Smooth muscle cell of trachea (primary cell): ENCODE results near the gene SLC6A17. TPM values are rescaled to one million over a fixed set of nuclear protein-coding genes. Genes with fewer than 3 reads are reported as not detected.

Source experiments
- total RNA-seq: library from RNA; depleted of rRNA; stranded (reverse); fragments of >200 nt; gene quantifications from 2 replicates; pipeline ENCODE4 v1.2.1, GENCODE V29; 2014

Gene SLC6A17
- total RNA-seq, result 0.29 and 0.33 TPM in 2 replicates

DNA sequence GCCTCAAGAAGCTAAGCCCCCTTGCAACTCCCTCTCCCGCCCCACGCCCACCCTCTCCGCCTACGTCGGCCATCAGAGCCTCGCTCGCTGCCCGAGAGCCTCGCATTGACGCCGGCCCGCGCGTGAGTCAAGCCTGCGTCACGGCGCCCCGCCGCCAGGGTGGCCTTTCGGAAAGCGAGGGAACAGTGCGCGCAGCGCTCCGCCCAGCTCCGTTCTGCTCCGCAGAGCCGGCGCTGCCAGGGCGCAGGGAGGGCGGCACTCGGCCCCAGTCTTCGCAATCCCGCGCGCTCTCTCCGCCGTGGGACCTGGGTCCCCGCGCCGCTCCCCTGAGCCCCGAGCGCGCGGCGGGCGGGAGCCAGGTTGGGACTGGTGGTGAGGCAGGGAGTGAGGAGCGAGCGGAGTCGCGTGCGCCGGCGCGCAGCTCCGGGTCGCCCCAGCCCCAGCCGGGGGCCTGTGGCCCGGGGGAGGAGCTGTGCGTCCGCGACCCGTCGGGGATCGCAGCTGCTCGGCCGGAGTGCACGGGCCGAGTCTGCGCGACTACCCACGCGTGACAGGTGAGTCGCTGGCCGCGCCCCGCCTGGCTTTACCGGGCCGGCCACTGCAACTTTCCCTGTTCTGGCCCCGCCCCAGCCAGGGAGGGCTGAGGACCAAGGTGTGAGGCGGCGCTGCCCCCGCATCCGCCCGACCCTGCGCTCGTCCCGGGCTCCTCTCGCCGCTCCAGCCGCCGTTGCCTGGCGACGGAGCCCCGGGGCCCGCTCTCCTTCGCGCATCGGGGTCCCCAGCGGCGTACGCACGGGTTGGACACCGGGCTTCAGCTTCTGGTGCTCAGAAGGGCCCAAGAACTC is at the start of gene SLC6A17:
SLC6A17 (plus strand) TSS at position 165 of the 845 bp plus-strand sequence. CDS start 16,436 bp downstream, outside the sequence.

DNA sequence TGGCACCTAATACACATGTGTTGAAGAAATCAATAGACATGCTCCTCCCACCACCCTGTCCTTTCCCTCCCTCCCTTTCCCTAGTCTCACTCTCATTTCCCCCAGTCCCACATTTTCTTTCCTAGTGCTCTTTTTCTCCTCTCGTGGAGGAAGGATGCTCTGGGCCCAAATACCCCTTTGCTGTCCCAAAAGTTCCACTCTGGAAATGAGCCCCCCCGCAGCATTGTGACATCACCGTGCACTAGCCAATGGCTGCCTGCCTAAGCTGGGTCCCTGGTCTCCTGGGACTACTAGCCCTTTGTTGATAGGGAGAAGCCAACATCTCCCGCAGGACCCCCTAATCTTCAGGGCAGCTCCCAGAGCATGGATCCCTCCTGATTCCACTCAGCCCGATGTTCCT is 38.2 kb upstream of the SLC6A17 start, which contains the start of gene UBL4B:
UBL4B (plus strand) TSS at position 301 of the 400 bp plus-strand sequence; CDS start at position 393, 92 bp downstream.

DNA sequence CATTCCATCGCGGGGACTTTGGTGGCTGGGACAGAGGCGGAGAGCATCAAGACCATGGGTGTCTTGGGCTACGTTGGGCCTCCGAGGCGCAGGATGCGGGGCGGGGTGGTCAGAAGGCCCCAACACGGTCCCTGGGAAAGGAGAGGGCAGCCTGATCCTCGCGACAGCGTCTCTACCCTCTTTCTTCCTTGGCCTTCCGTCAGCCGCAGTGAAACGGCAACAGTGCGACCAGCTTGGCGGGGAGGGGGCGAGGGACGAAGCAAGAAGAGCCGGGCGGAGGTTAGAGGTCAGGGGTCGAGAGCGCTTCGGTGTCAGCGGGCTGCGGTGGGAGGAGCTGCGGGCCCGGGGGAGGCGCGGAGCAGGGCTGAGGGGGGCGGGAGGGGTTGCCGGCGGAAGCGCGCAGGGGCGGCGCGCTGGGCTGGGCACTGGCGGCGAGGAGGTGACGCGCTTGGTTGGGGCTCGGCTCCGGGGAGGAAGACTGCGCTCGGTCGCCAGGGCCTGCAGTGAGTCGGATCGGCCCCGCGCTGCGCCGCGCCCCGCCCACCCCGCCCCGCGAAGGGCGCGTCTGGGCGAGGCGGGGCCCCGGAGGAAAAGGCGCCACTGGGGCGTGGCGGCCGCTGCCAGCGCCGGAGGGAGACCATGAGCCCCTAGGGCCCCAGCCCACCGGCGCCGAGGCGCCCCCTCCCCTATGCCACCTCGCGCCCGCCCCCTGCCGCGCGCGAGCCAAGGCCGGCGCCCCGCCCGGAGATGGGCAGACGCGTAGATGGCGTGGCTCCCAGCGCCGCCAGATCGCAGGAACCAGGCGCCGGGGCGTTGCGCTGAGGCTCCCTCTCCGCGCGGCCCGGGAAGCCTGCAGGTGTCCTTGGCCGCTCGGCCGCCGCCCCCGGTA is 59.7 kb downstream of the SLC6A17 start, which contains the start of gene KCNC4:
KCNC4 (plus strand) TSS at position 600 of the 889 bp plus-strand sequence. CDS start 1,186 bp downstream, outside the sequence.

Other genes starting within 250 kb of the SLC6A17 start
- 64.7 and 88.5 TPM in 2 replicates for gene CSF1, start 239.6 kb upstream of the SLC6A17 start, total RNA-seq
- 49.6 and 88.3 TPM in 2 replicates for gene AHCYL1, start 165.7 kb upstream of the SLC6A17 start, total RNA-seq
- gene STRIP1, start 115.9 kb upstream of the SLC6A17 start, total RNA-seq, result 43.8 and 58.4 TPM in 2 replicates
- not detected in 2 replicates for gene ALX3, start 79.8 kb upstream of the SLC6A17 start, total RNA-seq
- gene UBL4B, start 38.1 kb upstream of the SLC6A17 start, total RNA-seq, result under 0.01 TPM in 1 of 2 replicates, not detected in the other
- 2.6 and 8.6 TPM in 2 replicates for gene KCNC4, start 59.8 kb downstream of the SLC6A17 start, total RNA-seq
- gene RBM15, start 188.9 kb downstream of the SLC6A17 start, total RNA-seq, result 28.8 and 34.2 TPM in 2 replicates
- 44.7 and 53.7 TPM in 2 replicates for gene SLC16A4, start 240.5 kb downstream of the SLC6A17 start, total RNA-seq